GM19193 (cell line): ENCODE results near the gene NOS3.

Experiments
- POLR2A ChIP-seq: IDR thresholded peaks from 4 replicates; pipeline ENCODE4 v1.6.1; 2011; ENCODE audit not compliant: insufficient read depth, insufficient read length; ENCODE audit errors: extremely low read depth

Gene NOS3

GRCh38 chr7:150990416-150991186 is at the start of gene NOS3:
NOS3 (plus strand) TSS chr7:150991017; CDS start chr7:150993804, 2,787 bp downstream.
- no peak for TF ChIP-seq POLR2A

- TF ChIP-seq POLR2A = no peak
Observed at GRCh38 chr7:150941351-150942000, 49.3 kb upstream of the NOS3 start.

- no peak for TF ChIP-seq POLR2A
Observed at GRCh38 chr7:150942001-150942590, 48.7 kb upstream of the NOS3 start.

- TF ChIP-seq POLR2A = no peak
Observed at GRCh38 chr7:150942591-150943452, 48.0 kb upstream of the NOS3 start.

GRCh38 chr7:150943453-150943814 is 47.4 kb upstream of the NOS3 start:
- no peak for TF ChIP-seq POLR2A

GRCh38 chr7:150944066-150945042 is 46.5 kb upstream of the NOS3 start:
- no peak for TF ChIP-seq POLR2A

- TF ChIP-seq POLR2A = no peak
Observed at GRCh38 chr7:150945171-150945852, 45.5 kb upstream of the NOS3 start.

- no peak for TF ChIP-seq POLR2A
Observed at GRCh38 chr7:150945853-150946420, 44.9 kb upstream of the NOS3 start.

GRCh38 chr7:150946421-150947240 is 44.2 kb upstream of the NOS3 start:
- no peak for TF ChIP-seq POLR2A

GRCh38 chr7:150947241-150947745 is 43.5 kb upstream of the NOS3 start:
- no peak for TF ChIP-seq POLR2A

GRCh38 chr7:150947761-150948651 is 42.8 kb upstream of the NOS3 start:
- TF ChIP-seq POLR2A = no peak

GRCh38 chr7:150948791-150949251 is 42.0 kb upstream of the NOS3 start:
- TF ChIP-seq POLR2A = no peak
